Stimulated activated naive CD8-positive, alpha-beta T cell treated with anti-CD3 and anti-CD28 coated beads, Interleukin-15, Interleukin-2, amounts not matched to agents 100 U/mL and 50 U/mL, for 24 hours (primary cell): Measurements from ENCODE around the gene SPACA7.
A peak's percentile ranks its signal among the peaks of the same experiment; 100 is the strongest.

Experiments
- ATAC-seq: fragments of 150-1000 bp; cut with Tn5 transposase; one replicate; pipeline ENCODE4 v1.10.0; 2021
- DNase-seq: peaks from one replicate; pipeline ENCODE4 v3.0.0; 2021

The SPACA7 gene

GRCh38 chr13:112466132-112467058, 90.2 kb downstream of the SPACA7 start:
- no peak for ATAC-seq

GRCh38 chr13:112467236-112467635, 91.1 kb downstream of the SPACA7 start:
- no peak for ATAC-seq

More at GRCh38 chr13:112466132-112467058, 90.2 kb downstream of the SPACA7 start:
- DNase-seq, result no peak

GRCh38 chr13:112468069-112468468, 91.9 kb downstream of the SPACA7 start:
- DNase-seq (no peak), ATAC-seq (no peak)

More at GRCh38 chr13:112467236-112467635, 91.1 kb downstream of the SPACA7 start:
- no peak for DNase-seq

- ATAC-seq (no peak), DNase-seq (no peak)
Measured at GRCh38 chr13:112469071-112469745, 93.1 kb downstream of the SPACA7 start.

- no peak for DNase-seq
- ATAC-seq, result no peak
Measured at GRCh38 chr13:112473818-112474217, 97.7 kb downstream of the SPACA7 start.

GRCh38 chr13:112474869-112475268, 98.7 kb downstream of the SPACA7 start:
- DNase-seq, result no peak
- ATAC-seq, result no peak

GRCh38 chr13:112475889-112476288, 99.7 kb downstream of the SPACA7 start:
- DNase-seq, result no peak
- ATAC-seq, result no peak

- DNase-seq (no peak), ATAC-seq (no peak)
Measured at GRCh38 chr13:112477070-112477619, 101.0 kb downstream of the SPACA7 start.

- ATAC-seq, result no peak
Measured at GRCh38 chr13:112479389-112479788, 103.2 kb downstream of the SPACA7 start.

GRCh38 chr13:112481458-112481857, 105.3 kb downstream of the SPACA7 start:
- ATAC-seq, result peak; percentile 61

More at GRCh38 chr13:112479389-112479788, 103.2 kb downstream of the SPACA7 start:
- DNase-seq, result no peak

GRCh38 chr13:112483299-112483698, 107.1 kb downstream of the SPACA7 start:
- no peak for DNase-seq
- no peak for ATAC-seq

More at GRCh38 chr13:112481458-112481857, 105.3 kb downstream of the SPACA7 start:
- DNase-seq, result no peak
